Keratinocyte (primary cell): ENCODE data around the gene PRSS12. TPM values are rescaled to one million over a fixed set of nuclear protein-coding genes. Genes with fewer than 3 reads are reported as not detected.

ENCODE experiments used
- DNase-seq: peaks from one replicate; pipeline ENCODE4 v3.0.0-alpha.2; 2011; ENCODE audit warnings: low read depth, missing footprints, low spot score
- FAIRE-seq: peaks from 2 replicates; lab custom pipeline; 2011; peaks lifted over from hg19 to GRCh38; lab: Jason Lieb, UNC
- H2AFZ ChIP-seq: 2 replicates; pipeline ENCODE4 v1.6.0; 2012; ENCODE audit warnings: low read length, control low read depth, inconsistent platforms; ENCODE audit not compliant: control insufficient read depth
- H3K27ac ChIP-seq: 2 replicates; pipeline ENCODE4 v1.5.1; 2011; ENCODE audit warnings: low read length; ENCODE audit not compliant: control insufficient read depth, insufficient read depth
- H3K27me3 ChIP-seq: 3 replicates; pipeline ENCODE4 v1.6.0; 2011; ENCODE audit warnings: low read length; ENCODE audit not compliant: control insufficient read depth, insufficient read depth; ENCODE audit errors: extremely low read depth
- H3K36me3 ChIP-seq, 2 experiments: 2 replicates in 1 of 2; 3 replicates in 1 of 2; pipeline ENCODE4 v1.5.1; 2011; ENCODE audit warnings: low read length in 2 of 2, mild to moderate bottlenecking in 1 of 2; ENCODE audit not compliant: control insufficient read depth in 2 of 2, insufficient read depth in 2 of 2; ENCODE audit errors: extremely low read depth in 1 of 2
- H3K4me1 ChIP-seq: 3 replicates; pipeline ENCODE4 v1.5.1; 2011; ENCODE audit warnings: low read length; ENCODE audit not compliant: control insufficient read depth, insufficient read depth; ENCODE audit errors: extremely low read depth
- H3K4me2 ChIP-seq: 3 replicates; pipeline ENCODE4 v1.6.0; 2011; ENCODE audit warnings: low read depth, low read length; ENCODE audit not compliant: control insufficient read depth, insufficient read depth; ENCODE audit errors: extremely low read depth
- H3K4me3 ChIP-seq, 3 experiments: fragments of 200-600 bp in 1 of 3; sonication (generic) in 1 of 3; 2 replicates in 2 of 3; 3 replicates in 1 of 3; pipeline ENCODE4 v1.5.1; 2011 to 2016; ENCODE audit warnings: low read length in 3 of 3, mild to moderate bottlenecking in 3 of 3, control low read depth in 2 of 3, inconsistent platforms in 1 of 3, low read depth in 1 of 3, mixed read lengths in 1 of 3, mixed run types in 1 of 3, moderate library complexity in 1 of 3; ENCODE audit not compliant: control insufficient read depth in 2 of 3, insufficient read depth in 2 of 3; ENCODE audit errors: extremely low read depth in 1 of 3
- H3K79me2 ChIP-seq: 2 replicates; pipeline ENCODE4 v1.6.0; 2012; ENCODE audit warnings: low read length; ENCODE audit not compliant: control insufficient read depth, insufficient read depth
- H3K9ac ChIP-seq: 3 replicates; pipeline ENCODE4 v1.6.0; 2011; ENCODE audit warnings: low read length; ENCODE audit not compliant: control insufficient read depth, insufficient read depth; ENCODE audit errors: extremely low read depth
- H3K9me1 ChIP-seq: 3 replicates; pipeline ENCODE4 v1.6.0; 2011; ENCODE audit warnings: low read length; ENCODE audit not compliant: control insufficient read depth, insufficient read depth; ENCODE audit errors: extremely low read depth
- H3K9me3 ChIP-seq: 2 replicates; pipeline ENCODE4 v1.5.1; 2012; ENCODE audit warnings: low read depth, low read length; ENCODE audit not compliant: control insufficient read depth
- H4K20me1 ChIP-seq: 3 replicates; pipeline ENCODE4 v1.6.0; 2011; ENCODE audit warnings: low read length; ENCODE audit not compliant: control insufficient read depth, insufficient read depth; ENCODE audit errors: extremely low read depth
- EZH2 ChIP-seq: IDR thresholded peaks from one replicate; pipeline ENCODE4 v1.6.1; 2012; ENCODE audit warnings: inconsistent platforms, mild to moderate bottlenecking, low read length, moderate library complexity
- dilution Hi-C: fragments of 300-500 bp; cut with MboI; formaldehyde crosslinking; loops from one replicate; pipeline ENCODE4 v1.7.0; 2020; ENCODE audit warnings: low sequenced_read_pairs; ENCODE audit not compliant: extremely low pct_ligation_motif_present
- polyA plus RNA-seq, 5 experiments: library from polyadenylated mRNA; depleted of rRNA in 3 of 5; stranded (reverse) in 3 of 5; stranded (forward) in 1 of 5; unstranded in 1 of 5; fragments of >200 nt; gene quantifications; 1 replicate in 1 of 5; 2 replicates in 3 of 5; 3 replicates in 1 of 5; pipeline versions ENCODE4 v1.2.1 to v1.2.3, GENCODE V29; 2011 to 2012; ENCODE audit warnings: missing spikeins in 2 of 5, low read depth in 1 of 5, low replicate concordance in 1 of 5
- TF ChIP-seq, protein P1 (sequence below), 3 experiments: IDR thresholded peaks in 1 of 3; conservative IDR thresholded peaks in 1 of 3; optimal IDR thresholded peaks in 1 of 3; 2 replicates in 2 of 3; 3 replicates in 1 of 3; pipeline versions ENCODE3 to v1.5.1; 2011; ENCODE audit warnings: low read length in 3 of 3, mild to moderate bottlenecking in 3 of 3, moderate library complexity in 2 of 3, control low read depth in 1 of 3, inconsistent platforms in 1 of 3; ENCODE audit not compliant: insufficient read depth in 2 of 3; ENCODE audit errors: extremely low read depth in 1 of 3

PRSS12 gene
- polyA plus RNA-seq, 1 donor (not counting 4 experiments of a cell fraction or from before 2014, with no cell fraction given): 16.6 TPM

DNA sequence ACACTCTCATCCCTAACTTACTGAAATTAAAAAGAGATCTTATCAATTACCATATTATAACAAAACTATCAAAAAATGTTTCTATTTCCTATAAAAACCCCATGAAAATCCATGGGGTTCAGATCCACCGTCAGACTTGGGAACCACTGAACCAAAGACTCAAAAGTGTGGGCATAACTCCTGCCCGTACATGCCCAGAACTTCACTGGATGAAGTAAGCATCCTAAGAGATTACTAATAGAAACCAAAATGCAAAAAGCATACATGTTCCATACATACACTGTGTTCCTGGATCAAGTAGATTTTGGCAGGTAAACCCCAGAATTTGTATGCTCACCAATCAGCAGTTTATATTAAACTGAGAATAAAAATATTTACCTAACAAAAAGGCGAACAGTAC lies 66.1 kb downstream of the PRSS12 start:
- H3K4me3 ChIP-seq: peak overlapping the region in 2 of 3 experiments; percentile 42 to 50
- H3K9me3 ChIP-seq: no peaks in the 10 kb centered on the region
- H3K36me3 ChIP-seq: no peaks in the 10 kb centered on the region
- H3K4me1 ChIP-seq: peaks cover 46% of the 10 kb centered on the region
- peak overlapping the region; percentile 95 for H3K27ac ChIP-seq
- FAIRE-seq: peak; percentile 88
- H3K9ac ChIP-seq: peak overlapping the region; percentile 58
- no peaks in the 10 kb centered on the region for H4K20me1 ChIP-seq
- H2AFZ ChIP-seq: peak overlapping the region; percentile 70
- H3K27me3 ChIP-seq: no peaks in the 10 kb centered on the region
- H3K4me2 ChIP-seq: peak overlapping the region; percentile 84
- H3K79me2 ChIP-seq: no peaks in the 10 kb centered on the region
- no peaks in the 10 kb centered on the region for H3K9me1 ChIP-seq
- TF ChIP-seq EZH2: no peak
- TF ChIP-seq, protein P1, sequence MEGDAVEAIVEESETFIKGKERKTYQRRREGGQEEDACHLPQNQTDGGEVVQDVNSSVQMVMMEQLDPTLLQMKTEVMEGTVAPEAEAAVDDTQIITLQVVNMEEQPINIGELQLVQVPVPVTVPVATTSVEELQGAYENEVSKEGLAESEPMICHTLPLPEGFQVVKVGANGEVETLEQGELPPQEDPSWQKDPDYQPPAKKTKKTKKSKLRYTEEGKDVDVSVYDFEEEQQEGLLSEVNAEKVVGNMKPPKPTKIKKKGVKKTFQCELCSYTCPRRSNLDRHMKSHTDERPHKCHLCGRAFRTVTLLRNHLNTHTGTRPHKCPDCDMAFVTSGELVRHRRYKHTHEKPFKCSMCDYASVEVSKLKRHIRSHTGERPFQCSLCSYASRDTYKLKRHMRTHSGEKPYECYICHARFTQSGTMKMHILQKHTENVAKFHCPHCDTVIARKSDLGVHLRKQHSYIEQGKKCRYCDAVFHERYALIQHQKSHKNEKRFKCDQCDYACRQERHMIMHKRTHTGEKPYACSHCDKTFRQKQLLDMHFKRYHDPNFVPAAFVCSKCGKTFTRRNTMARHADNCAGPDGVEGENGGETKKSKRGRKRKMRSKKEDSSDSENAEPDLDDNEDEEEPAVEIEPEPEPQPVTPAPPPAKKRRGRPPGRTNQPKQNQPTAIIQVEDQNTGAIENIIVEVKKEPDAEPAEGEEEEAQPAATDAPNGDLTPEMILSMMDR (optimal IDR thresholded peaks at IDR 0.05 in 1 of 3, IDR thresholded peaks at IDR 0.05 in 1 of 3, conservative IDR thresholded peaks at IDR 0.05 in 1 of 3; ENCODE audit: extremely low read depth in 1 of 3, insufficient read depth in 2 of 3, low read length in 3 of 3): no peak
- dilution Hi-C loops: no loop called here
- no peak for DNase-seq

DNA sequence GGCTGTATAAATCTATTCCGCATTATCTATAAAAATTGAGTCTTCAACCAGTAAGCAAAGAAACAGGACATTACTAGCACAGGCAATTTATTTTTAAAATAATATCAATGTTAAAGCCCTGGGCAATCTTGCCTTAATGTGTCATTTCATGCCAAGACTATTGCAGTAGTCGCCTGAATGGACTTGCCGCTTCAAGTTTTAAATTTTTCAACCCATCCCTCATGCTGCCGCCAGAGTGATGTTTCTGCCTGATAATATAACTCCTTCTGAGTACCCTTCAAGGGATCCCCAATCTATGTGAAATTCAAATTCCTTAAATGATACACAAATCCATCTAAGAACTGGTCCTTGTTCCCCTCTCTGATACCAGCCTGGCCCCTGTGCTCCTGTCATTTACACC lies 66.9 kb downstream of the PRSS12 start:
- no peak for FAIRE-seq
- H3K4me1 ChIP-seq: peaks cover 46% of the 10 kb centered on the region
- H3K36me3 ChIP-seq: peaks cover 0 to 5% of the 10 kb centered on the region in 2 experiments
- dilution Hi-C loops: no loop called here
- peak overlapping the region in 2 of 3 experiments; percentile 42 to 50 for H3K4me3 ChIP-seq
- H4K20me1 ChIP-seq: no peaks in the 10 kb centered on the region
- TF ChIP-seq, protein P1 (optimal IDR thresholded peaks at IDR 0.05 in 1 of 3, IDR thresholded peaks at IDR 0.05 in 1 of 3, conservative IDR thresholded peaks at IDR 0.05 in 1 of 3; ENCODE audit: extremely low read depth in 1 of 3, insufficient read depth in 2 of 3, low read length in 3 of 3): peak in 1 of 3 experiments; percentile 7
- no peak for TF ChIP-seq EZH2
- DNase-seq: no peak
- H2AFZ ChIP-seq: peak overlapping the region; percentile 70
- no peaks in the 10 kb centered on the region for H3K79me2 ChIP-seq
- H3K9me3 ChIP-seq: no peaks in the 10 kb centered on the region
- no peaks in the 10 kb centered on the region for H3K27me3 ChIP-seq
- H3K27ac ChIP-seq: peak overlapping the region; percentile 95
- H3K9me1 ChIP-seq: no peaks in the 10 kb centered on the region
- peak overlapping the region; percentile 84 for H3K4me2 ChIP-seq
- H3K9ac ChIP-seq: peak overlapping the region; percentile 58
